Measurements from ENCODE around the gene ARHGEF17. TPM values are rescaled to one million over a fixed set of nuclear protein-coding genes. Genes with fewer than 3 reads are reported as not detected.

The ARHGEF17 gene
- total and polyA plus RNA-seq, 2 donors (not counting 1 experiment from before 2014, with no cell fraction given) = 42.8 to 43.1 TPM

DNA sequence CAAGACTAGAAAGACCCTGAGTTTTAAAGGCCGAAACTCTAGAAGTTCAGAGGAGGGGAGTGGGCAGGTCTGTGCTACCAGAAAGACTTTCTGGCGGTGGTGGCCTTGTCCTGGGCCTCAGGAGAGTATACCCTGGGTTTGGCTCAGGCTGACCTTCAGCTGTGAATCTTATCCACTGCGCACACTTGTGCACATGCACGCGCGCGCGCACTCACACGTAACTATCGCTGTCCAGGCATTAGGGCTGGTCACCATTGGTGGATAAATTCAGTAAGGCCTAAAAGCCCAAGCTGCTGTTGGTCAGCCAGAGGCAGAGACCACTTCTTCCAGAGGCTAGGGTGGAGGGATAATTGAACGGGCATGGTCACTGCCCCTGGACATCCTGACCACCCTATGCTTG, 25.1 kb downstream of the ARHGEF17 start:
- Histone ChIP-seq H3K4me3 (replicated peaks in 1 of 4; ENCODE audit: control extremely low read depth in 1 of 4, insufficient read depth in 1 of 4, low read depth in 3 of 4, low read length in 4 of 4) (no peak overlapping the region), H3K9me3 (ENCODE audit: control insufficient read depth, insufficient read depth, low read depth, low read length) (no peaks in the 10 kb centered on the region), H3K4me2 (ENCODE audit: extremely low read depth, insufficient read depth, low read length) (no peak overlapping the region), H4K20me1 (ENCODE audit: control insufficient read depth, extremely low read depth, insufficient read depth, low read length) (no peaks in the 10 kb centered on the region), H3K4me1 (ENCODE audit: control insufficient read depth, extremely low read depth, insufficient read depth, low read length) (peaks cover 60% of the 10 kb centered on the region), H3K79me2 (ENCODE audit: control insufficient read depth, insufficient read depth, low read length) (peaks cover 90% of the 10 kb centered on the region), H2AFZ (ENCODE audit: low read length) (no peak overlapping the region), H3K36me3 (ENCODE audit: control insufficient read depth, insufficient read depth, low read length) (no peaks in the 10 kb centered on the region), H3K27ac (ENCODE audit: insufficient read depth, low read length) (peak overlapping the region; percentile 87), H3K27me3 (ENCODE audit: control insufficient read depth, insufficient read depth, low read length) (no peaks in the 10 kb centered on the region), H3K9ac (ENCODE audit: insufficient read depth, low read length) (no peak overlapping the region)
- no peak for DNase-seq (ENCODE audit: low read depth in 2 of 2)
- TF ChIP-seq, protein P1, sequence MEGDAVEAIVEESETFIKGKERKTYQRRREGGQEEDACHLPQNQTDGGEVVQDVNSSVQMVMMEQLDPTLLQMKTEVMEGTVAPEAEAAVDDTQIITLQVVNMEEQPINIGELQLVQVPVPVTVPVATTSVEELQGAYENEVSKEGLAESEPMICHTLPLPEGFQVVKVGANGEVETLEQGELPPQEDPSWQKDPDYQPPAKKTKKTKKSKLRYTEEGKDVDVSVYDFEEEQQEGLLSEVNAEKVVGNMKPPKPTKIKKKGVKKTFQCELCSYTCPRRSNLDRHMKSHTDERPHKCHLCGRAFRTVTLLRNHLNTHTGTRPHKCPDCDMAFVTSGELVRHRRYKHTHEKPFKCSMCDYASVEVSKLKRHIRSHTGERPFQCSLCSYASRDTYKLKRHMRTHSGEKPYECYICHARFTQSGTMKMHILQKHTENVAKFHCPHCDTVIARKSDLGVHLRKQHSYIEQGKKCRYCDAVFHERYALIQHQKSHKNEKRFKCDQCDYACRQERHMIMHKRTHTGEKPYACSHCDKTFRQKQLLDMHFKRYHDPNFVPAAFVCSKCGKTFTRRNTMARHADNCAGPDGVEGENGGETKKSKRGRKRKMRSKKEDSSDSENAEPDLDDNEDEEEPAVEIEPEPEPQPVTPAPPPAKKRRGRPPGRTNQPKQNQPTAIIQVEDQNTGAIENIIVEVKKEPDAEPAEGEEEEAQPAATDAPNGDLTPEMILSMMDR (conservative IDR thresholded peaks at IDR 0.05 in 1 of 2, IDR thresholded peaks at IDR 0.05 in 1 of 2; ENCODE audit: low read depth in 1 of 2, low read length in 2 of 2) = no peak
- no peak for TF ChIP-seq EZH2 (IDR thresholded peaks at IDR 0.05; ENCODE audit: low read length, missing control alignments)

GRCh38 chr11:73333640-73334383, 25.7 kb downstream of the ARHGEF17 start:
- DNase-seq (ENCODE audit: low read depth in 2 of 2) = no peak
- peak overlapping the region; percentile 47 for H3K4me2 ChIP-seq (ENCODE audit: extremely low read depth, insufficient read depth, low read length)
- H3K4me3 ChIP-seq (replicated peaks in 1 of 4; ENCODE audit: control extremely low read depth in 1 of 4, insufficient read depth in 1 of 4, low read depth in 3 of 4, low read length in 4 of 4) = peak overlapping the region in 1 of 4 experiments; percentile 23
- no peaks in the 10 kb centered on the region for H3K9me3 ChIP-seq (ENCODE audit: control insufficient read depth, insufficient read depth, low read depth, low read length)
- H2AFZ ChIP-seq (ENCODE audit: low read length) = no peak overlapping the region
- peaks cover 55% of the 10 kb centered on the region for H3K4me1 ChIP-seq (ENCODE audit: control insufficient read depth, extremely low read depth, insufficient read depth, low read length)
- peaks cover 90% of the 10 kb centered on the region for H3K79me2 ChIP-seq (ENCODE audit: control insufficient read depth, insufficient read depth, low read length)
- no peaks in the 10 kb centered on the region for H3K27me3 ChIP-seq (ENCODE audit: control insufficient read depth, insufficient read depth, low read length)
- H3K9ac ChIP-seq (ENCODE audit: insufficient read depth, low read length) = peak overlapping the region; percentile 5
- H3K36me3 ChIP-seq (ENCODE audit: control insufficient read depth, insufficient read depth, low read length) = no peaks in the 10 kb centered on the region
- TF ChIP-seq EZH2 (IDR thresholded peaks at IDR 0.05; ENCODE audit: low read length, missing control alignments) = no peak
- TF ChIP-seq, protein P1 (conservative IDR thresholded peaks at IDR 0.05 in 1 of 2, IDR thresholded peaks at IDR 0.05 in 1 of 2; ENCODE audit: low read depth in 1 of 2, low read length in 2 of 2) = no peak
- peak overlapping the region; percentile 87 for H3K27ac ChIP-seq (ENCODE audit: insufficient read depth, low read length)
- no peaks in the 10 kb centered on the region for H4K20me1 ChIP-seq (ENCODE audit: control insufficient read depth, extremely low read depth, insufficient read depth, low read length)

DNA sequence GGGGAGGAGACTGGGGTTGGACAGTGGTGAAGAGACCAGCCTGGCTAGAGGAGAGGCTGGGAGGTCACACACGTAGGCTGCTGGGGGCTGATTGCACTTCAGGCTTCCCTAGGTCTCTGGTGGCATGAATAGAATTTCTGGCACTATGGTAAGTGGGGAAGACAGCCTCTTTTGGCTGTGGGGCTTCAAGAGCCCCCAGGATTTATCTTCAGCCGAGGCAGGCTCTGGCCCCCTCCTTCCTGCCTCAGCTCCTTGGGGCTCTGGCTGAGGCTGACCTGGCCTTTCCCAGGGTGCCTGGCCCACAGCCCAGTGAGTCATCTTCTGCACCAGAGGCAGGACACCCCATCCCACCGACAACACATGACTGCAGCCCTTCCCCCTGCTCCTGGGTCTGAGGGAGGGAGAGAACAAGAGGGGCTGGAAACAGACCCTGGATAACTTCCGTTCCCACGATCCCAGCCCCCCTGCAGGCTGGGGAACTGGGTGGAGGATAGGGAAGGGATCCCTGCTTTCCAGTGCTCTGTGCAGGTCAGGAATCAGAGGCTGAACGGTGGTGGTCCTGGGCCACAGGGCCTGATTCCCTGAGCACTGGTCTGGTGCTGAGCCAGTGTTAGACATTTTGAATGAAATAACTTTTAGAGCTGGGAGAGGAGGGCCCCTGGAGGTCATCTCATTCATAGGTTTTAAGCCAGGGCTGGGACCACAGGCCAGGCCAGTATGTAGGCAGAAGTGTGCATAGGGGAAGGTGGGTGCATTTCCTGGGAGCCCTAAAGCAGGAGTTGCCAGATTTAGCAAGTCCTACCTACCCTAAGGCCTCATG, 26.5 kb downstream of the ARHGEF17 start:
- TF ChIP-seq, protein P1 (conservative IDR thresholded peaks at IDR 0.05 in 1 of 2, IDR thresholded peaks at IDR 0.05 in 1 of 2; ENCODE audit: low read depth in 1 of 2, low read length in 2 of 2) = peak in 1 of 2 donors; percentile 5
- no peak for TF ChIP-seq EZH2 (IDR thresholded peaks at IDR 0.05; ENCODE audit: low read length, missing control alignments)
- Histone ChIP-seq H3K4me2 (ENCODE audit: extremely low read depth, insufficient read depth, low read length) (peak overlapping the region; percentile 70), H3K36me3 (ENCODE audit: control insufficient read depth, insufficient read depth, low read length) (no peaks in the 10 kb centered on the region), H3K27me3 (ENCODE audit: control insufficient read depth, insufficient read depth, low read length) (no peaks in the 10 kb centered on the region), H3K4me3 (replicated peaks in 1 of 4; ENCODE audit: control extremely low read depth in 1 of 4, insufficient read depth in 1 of 4, low read depth in 3 of 4, low read length in 4 of 4) (peak overlapping the region in 1 of 4 experiments; percentile 29), H4K20me1 (ENCODE audit: control insufficient read depth, extremely low read depth, insufficient read depth, low read length) (no peaks in the 10 kb centered on the region), H3K9ac (ENCODE audit: insufficient read depth, low read length) (peak overlapping the region; percentile 49), H2AFZ (ENCODE audit: low read length) (no peak overlapping the region), H3K4me1 (ENCODE audit: control insufficient read depth, extremely low read depth, insufficient read depth, low read length) (peaks cover 53% of the 10 kb centered on the region), H3K79me2 (ENCODE audit: control insufficient read depth, insufficient read depth, low read length) (peaks cover 87% of the 10 kb centered on the region), H3K27ac (ENCODE audit: insufficient read depth, low read length) (peak overlapping the region; percentile 87), H3K9me3 (ENCODE audit: control insufficient read depth, insufficient read depth, low read depth, low read length) (no peaks in the 10 kb centered on the region)
- DNase-seq (ENCODE audit: low read depth in 2 of 2) = peak; percentile 89
